ENCODE measurements around the gene ITGA2.

ITGA2 gene

GRCh38 chr5:52956915-52957747 is 32.0 kb upstream of the ITGA2 start:
- TF ChIP-seq POLR2AphosphoS5 (IDR thresholded peaks at IDR 0.05; ENCODE audit: low read depth, low read length), result no peak
- no peak for TF ChIP-seq SIN3A (IDR thresholded peaks at IDR 0.05; ENCODE audit: borderline replicate concordance, insufficient read depth, low read length)
- TF ChIP-seq FOXP2 (optimal IDR thresholded peaks at IDR 0.05; ENCODE audit: borderline replicate concordance, extremely low read depth, extremely low read length, insufficient read depth), result no peak
- no peak for TF ChIP-seq TAF1 (IDR thresholded peaks at IDR 0.05; ENCODE audit: borderline replicate concordance, insufficient read depth, low read length)

GRCh38 chr5:52961274-52961681 is 27.9 kb upstream of the ITGA2 start:
- TF ChIP-seq FOXP2 (optimal IDR thresholded peaks at IDR 0.05; ENCODE audit: borderline replicate concordance, extremely low read depth, extremely low read length, insufficient read depth), result no peak
- TF ChIP-seq REST (IDR thresholded peaks at IDR 0.05; ENCODE audit: insufficient read depth in 1 of 2, low read depth in 2 of 2, low read length in 2 of 2), result no peak
- no peak for TF ChIP-seq POLR2AphosphoS5 (IDR thresholded peaks at IDR 0.05; ENCODE audit: low read depth, low read length)
- no peak for TF ChIP-seq TAF1 (IDR thresholded peaks at IDR 0.05; ENCODE audit: borderline replicate concordance, insufficient read depth, low read length)
- TF ChIP-seq SIN3A (IDR thresholded peaks at IDR 0.05; ENCODE audit: borderline replicate concordance, insufficient read depth, low read length), result no peak

GRCh38 chr5:52963636-52964035 is 25.5 kb upstream of the ITGA2 start:
- TF ChIP-seq FOXP2 (optimal IDR thresholded peaks at IDR 0.05; ENCODE audit: borderline replicate concordance, extremely low read depth, extremely low read length, insufficient read depth), result no peak
- no peak for TF ChIP-seq REST (IDR thresholded peaks at IDR 0.05; ENCODE audit: insufficient read depth in 1 of 2, low read depth in 2 of 2, low read length in 2 of 2)
- TF ChIP-seq TAF1 (IDR thresholded peaks at IDR 0.05; ENCODE audit: borderline replicate concordance, insufficient read depth, low read length), result no peak
- TF ChIP-seq SIN3A (IDR thresholded peaks at IDR 0.05; ENCODE audit: borderline replicate concordance, insufficient read depth, low read length), result no peak
- TF ChIP-seq POLR2AphosphoS5 (IDR thresholded peaks at IDR 0.05; ENCODE audit: low read depth, low read length), result no peak

- TF ChIP-seq TAF1 (IDR thresholded peaks at IDR 0.05; ENCODE audit: borderline replicate concordance, insufficient read depth, low read length), result no peak
Measured at GRCh38 chr5:52964138-52964537, 25.0 kb upstream of the ITGA2 start.

- TF ChIP-seq POLR2AphosphoS5 (IDR thresholded peaks at IDR 0.05; ENCODE audit: low read depth, low read length) (no peak), TAF1 (IDR thresholded peaks at IDR 0.05; ENCODE audit: borderline replicate concordance, insufficient read depth, low read length) (no peak), REST (IDR thresholded peaks at IDR 0.05; ENCODE audit: insufficient read depth in 1 of 2, low read depth in 2 of 2, low read length in 2 of 2) (no peak), FOXP2 (optimal IDR thresholded peaks at IDR 0.05; ENCODE audit: borderline replicate concordance, extremely low read depth, extremely low read length, insufficient read depth) (no peak), SIN3A (IDR thresholded peaks at IDR 0.05; ENCODE audit: borderline replicate concordance, insufficient read depth, low read length) (no peak)
Measured at GRCh38 chr5:52977264-52977897, 11.8 kb upstream of the ITGA2 start.

- no peak for TF ChIP-seq REST (IDR thresholded peaks at IDR 0.05; ENCODE audit: insufficient read depth in 1 of 2, low read depth in 2 of 2, low read length in 2 of 2)
Measured at GRCh38 chr5:52981507-52981906, 7.6 kb upstream of the ITGA2 start.

All from PFSK-1 (cell line).